ENCODE results near the gene TAF4.

GRCh38 chr20:62104791-62105345, 39.2 kb upstream of the TAF4 start:
- TF ChIP-seq CTCF (IDR thresholded peaks at IDR 0.05) (no peak), POLR2AphosphoS5 (IDR thresholded peaks at IDR 0.05) (no peak), EP300 (IDR thresholded peaks at IDR 0.05) (no peak)
